A673 (cell line): Measurements from ENCODE around the gene LMO2.

Source experiments
- EZH2 ChIP-seq: fragments of 200-600 bp; sonication (generic); IDR thresholded peaks from 2 replicates; pipeline ENCODE4 v1.6.1; 2017; ENCODE audit warnings: borderline replicate concordance, low read depth, mild to moderate bottlenecking, mixed read lengths, antibody characterized with exemption, low read length; ENCODE audit not compliant: poor library complexity, severe bottlenecking
- TF ChIP-seq, protein P1 (sequence below): fragments of 300-800, 200-600 bp; sonication (generic); conservative IDR thresholded peaks from 2 replicates; pipeline ENCODE4 v1.5.1; 2017; ENCODE audit warnings: low read depth, mild to moderate bottlenecking, antibody characterized with exemption, low read length, moderate library complexity, mixed read lengths

DNA sequence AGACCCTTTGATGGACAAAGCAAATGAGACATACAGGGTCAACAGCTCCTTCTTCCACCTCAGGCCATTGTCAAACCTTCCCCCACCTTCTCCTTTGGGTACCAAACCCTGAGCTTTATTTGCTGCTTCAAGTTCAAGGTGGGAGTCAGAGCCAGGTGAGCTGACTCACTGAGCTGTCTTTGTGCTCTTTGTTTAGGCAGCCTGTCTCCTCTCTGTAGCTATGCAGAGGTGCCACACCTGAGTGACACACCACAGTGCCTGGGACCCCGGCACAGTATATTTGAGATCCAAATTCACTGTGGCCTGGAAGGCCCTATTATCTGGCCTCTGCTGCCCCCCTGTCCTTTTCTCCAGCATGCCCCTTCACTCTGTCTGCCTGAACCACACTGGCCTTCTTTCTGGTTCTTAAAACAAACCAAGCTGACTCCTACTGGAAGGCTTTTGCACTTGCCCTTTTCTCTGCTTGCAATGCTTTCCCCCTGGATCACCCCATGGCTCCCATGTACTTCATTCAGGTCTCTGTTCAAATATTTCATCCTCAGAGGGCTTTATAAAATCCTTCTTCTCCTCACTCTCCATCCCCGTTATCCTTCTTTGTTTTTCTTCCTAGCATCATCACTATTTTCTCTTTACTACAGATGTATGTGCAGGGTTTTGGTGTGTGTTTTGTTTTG is 16.1 kb downstream of the LMO2 start:
- TF ChIP-seq, protein P1, sequence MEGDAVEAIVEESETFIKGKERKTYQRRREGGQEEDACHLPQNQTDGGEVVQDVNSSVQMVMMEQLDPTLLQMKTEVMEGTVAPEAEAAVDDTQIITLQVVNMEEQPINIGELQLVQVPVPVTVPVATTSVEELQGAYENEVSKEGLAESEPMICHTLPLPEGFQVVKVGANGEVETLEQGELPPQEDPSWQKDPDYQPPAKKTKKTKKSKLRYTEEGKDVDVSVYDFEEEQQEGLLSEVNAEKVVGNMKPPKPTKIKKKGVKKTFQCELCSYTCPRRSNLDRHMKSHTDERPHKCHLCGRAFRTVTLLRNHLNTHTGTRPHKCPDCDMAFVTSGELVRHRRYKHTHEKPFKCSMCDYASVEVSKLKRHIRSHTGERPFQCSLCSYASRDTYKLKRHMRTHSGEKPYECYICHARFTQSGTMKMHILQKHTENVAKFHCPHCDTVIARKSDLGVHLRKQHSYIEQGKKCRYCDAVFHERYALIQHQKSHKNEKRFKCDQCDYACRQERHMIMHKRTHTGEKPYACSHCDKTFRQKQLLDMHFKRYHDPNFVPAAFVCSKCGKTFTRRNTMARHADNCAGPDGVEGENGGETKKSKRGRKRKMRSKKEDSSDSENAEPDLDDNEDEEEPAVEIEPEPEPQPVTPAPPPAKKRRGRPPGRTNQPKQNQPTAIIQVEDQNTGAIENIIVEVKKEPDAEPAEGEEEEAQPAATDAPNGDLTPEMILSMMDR = no peak
- no peak for TF ChIP-seq EZH2
